Heart left ventricle (tissue), 16 donors: ENCODE measurements around the gene LTF. TPM values are rescaled to one million over a fixed set of nuclear protein-coding genes. Genes with fewer than 3 reads are reported as not detected.

Experiments used
- ATAC-seq, 4 donors: fragments of 200-7000 bp; cut with Tn5 transposase; one replicate each; pipeline ENCODE4 v1.9.1; 2020 to 2022; ENCODE audit warnings: moderate library complexity in 4 of 4, mild to moderate bottlenecking in 3 of 4, moderate number of reproducible peaks in 1 of 4
- DNase-seq, 5 donors: peaks; one replicate each; pipeline ENCODE4 v3.0.0-alpha.2; 2020
- H3K27ac ChIP-seq, 12 donors: fragments of 200-600 bp; sonication (generic) in 4 of 12; one replicate each; pipeline versions ENCODE4 v1.5.0 to v1.8.0; 2016 to 2022; ENCODE audit warnings: mild to moderate bottlenecking in 2 of 12
- H3K27me3 ChIP-seq, 9 donors: fragments of 200-600 bp; sonication (generic) in 2 of 9; one replicate each; pipeline versions ENCODE4 v1.5.1 to v1.8.0; 2016 to 2022; ENCODE audit warnings: mild to moderate bottlenecking in 3 of 9
- H3K36me3 ChIP-seq, 9 donors: fragments of 200-600 bp; sonication (generic) in 2 of 9; one replicate each; pipeline versions ENCODE4 v1.5.0 to v1.8.0; 2018 to 2022; ENCODE audit warnings: mild to moderate bottlenecking in 2 of 9
- H3K4me1 ChIP-seq, 12 donors: fragments of 200-600 bp; sonication (generic) in 4 of 12; one replicate each; pipeline versions ENCODE4 v1.5.0 to v1.8.0; 2016 to 2022; ENCODE audit warnings: mild to moderate bottlenecking in 3 of 12
- H3K4me3 ChIP-seq, 12 donors: fragments of 200-600 bp; sonication (generic) in 4 of 12; one replicate each; pipeline versions ENCODE4 v1.5.0 to v1.8.0; 2017 to 2022; ENCODE audit warnings: mild to moderate bottlenecking in 9 of 12, moderate library complexity in 4 of 12
- H3K9me3 ChIP-seq, 12 donors: fragments of 200-600 bp; sonication (generic) in 4 of 12; one replicate each; pipeline versions ENCODE4 v1.5.0 to v1.8.0; 2016 to 2022; ENCODE audit warnings: mild to moderate bottlenecking in 1 of 12
- POLR2A ChIP-seq, 2 donors: fragments of 450-650 bp; IDR thresholded peaks; one replicate each; pipeline ENCODE4 v1.6.1; 2017; ENCODE audit warnings: antibody characterized with exemption in 2 of 2, mild to moderate bottlenecking in 2 of 2, moderate library complexity in 2 of 2
- WGBS, 4 donors: extraction: QIAGEN DNeasy Blood & Tissue Kit in 2 of 4; methylation state at CpG; one replicate each; pipeline versions ENCODE4 v1.1.5 to v1.1.7; 2013 to 2018; 5-methylcytosine and 5-hydroxymethylcytosine counted together
- intact Hi-C, 10 donors: fragments of 100-400 bp; cut with DNase I; formaldehyde crosslinking; loops; one replicate each; pipeline versions ENCODE4 v1.11.1 to v1.14.2; 2022
- polyA plus RNA-seq, 2 donors: library from polyadenylated mRNA; stranded (reverse); fragments of 200-250 nt; gene quantifications; one replicate each; pipeline ENCODE4 v1.2.3, GENCODE V29; 2013
- total RNA-seq, 9 donors: library from RNA; depleted of rRNA in 2 of 9; stranded (reverse); fragments of >200 nt in 2 of 9; fragmentation: NEBNext Ultra II Directional in 3 of 9; extraction: Animal tissue kit (Norgen Biotek cat#: 25700) in 3 of 9; gene quantifications; one replicate each; pipeline versions ENCODE4 v1.1.0 to v1.2.4, GENCODE V29; 2016 to 2023
- TF ChIP-seq, protein P1 (sequence below), 12 donors: fragments of 200-600 bp; sonication (generic) in 4 of 12; IDR thresholded peaks; one replicate each; pipeline versions ENCODE4 v1.5.0 to v1.8.0; 2018 to 2022; ENCODE audit warnings: antibody characterized with exemption in 12 of 12, mild to moderate bottlenecking in 5 of 12
- donor health status: ischemic (EF 13 %, LVEDD 7.1; RV severe dilation, severe dysfunction).
- donor health status: healthy with polysubstance abuse.
- donor health status: DM: no; HTN: yes; CAD: no.
- donor health status: DM: no; HTN: no; CAD: no.
- donor health status: ischemic (EF 25% LVEDD 6.9; RV normal size, moderate dysfunction).
- donor health status: ischemic (EF 25% LVEDD 5.7; RV mildly dilated, moderate dysfunction).
- donor health status: healthy.
- donor health status: DM: yes; HTN: yes; CAD: no.
- donor health status: ischemic (EF 35%, LVEDD 5.7; RV mildly dilated, moderate dysfunction).
- donor health status: nonischemic (EF 11% LVEDD 7.7; RV severe dilation, severe dysfunction).
- donor health status: DM: yes; HTN: yes; CAD: no.
- donor health status: PGD.
- donor health status: ischemic (EF 29% LVEDD 5.4; RV normal size, mild dysfunction).
- donor health status: nonischemic (EF 23%, LVEDD 6.1; RV moderate dilation, normal function).

LTF gene
- total and polyA plus RNA-seq, 11 donors = 1.6 to 10.6 (median 3.0) TPM

DNA sequence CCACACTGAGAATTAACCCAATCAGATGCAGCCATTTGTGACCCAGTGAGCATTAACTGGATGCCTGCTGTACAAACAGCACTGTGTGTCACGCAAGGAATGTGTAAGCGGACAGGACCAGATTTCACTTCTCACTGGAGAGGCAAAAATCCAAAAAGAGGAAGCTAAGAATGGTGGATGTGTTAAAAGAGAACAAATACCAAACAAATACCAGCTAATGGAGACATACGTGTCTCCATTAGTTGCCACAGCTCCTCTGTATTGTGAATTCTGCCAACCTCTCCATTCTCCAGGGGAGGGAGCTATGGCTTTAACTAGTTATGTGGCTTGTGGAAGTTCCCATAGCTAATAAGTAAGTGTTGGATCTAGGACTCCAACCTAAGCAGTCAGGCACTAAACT, 2.6 kb downstream of the LTF start:
- peak in 3 of 4 donors; percentile 31 to 67 (median 39) for ATAC-seq
- 48 to 53% (median 51%) methylated on average over 3 of the region's 3 CpGs for WGBS, 4 donors
- peaks cover 0 to 28% (median 0%) of the 10 kb centered on the region in 9 donors for H3K27me3 ChIP-seq
- H3K9me3 ChIP-seq = peaks cover 0 to 6% (median 0%) of the 10 kb centered on the region in 12 donors
- H3K27ac ChIP-seq = peak overlapping the region in 11 of 12 donors; percentile 52 to 82 (median 74)
- peak overlapping the region in 10 of 12 donors; percentile 22 to 50 (median 44) for H3K4me3 ChIP-seq
- H3K36me3 ChIP-seq = no peaks in the 10 kb centered on the region
- intact Hi-C loops = no loop called here
- DNase-seq = no peak
- no peak for TF ChIP-seq POLR2A (IDR thresholded peaks at IDR 0.05)
- TF ChIP-seq, protein P1, sequence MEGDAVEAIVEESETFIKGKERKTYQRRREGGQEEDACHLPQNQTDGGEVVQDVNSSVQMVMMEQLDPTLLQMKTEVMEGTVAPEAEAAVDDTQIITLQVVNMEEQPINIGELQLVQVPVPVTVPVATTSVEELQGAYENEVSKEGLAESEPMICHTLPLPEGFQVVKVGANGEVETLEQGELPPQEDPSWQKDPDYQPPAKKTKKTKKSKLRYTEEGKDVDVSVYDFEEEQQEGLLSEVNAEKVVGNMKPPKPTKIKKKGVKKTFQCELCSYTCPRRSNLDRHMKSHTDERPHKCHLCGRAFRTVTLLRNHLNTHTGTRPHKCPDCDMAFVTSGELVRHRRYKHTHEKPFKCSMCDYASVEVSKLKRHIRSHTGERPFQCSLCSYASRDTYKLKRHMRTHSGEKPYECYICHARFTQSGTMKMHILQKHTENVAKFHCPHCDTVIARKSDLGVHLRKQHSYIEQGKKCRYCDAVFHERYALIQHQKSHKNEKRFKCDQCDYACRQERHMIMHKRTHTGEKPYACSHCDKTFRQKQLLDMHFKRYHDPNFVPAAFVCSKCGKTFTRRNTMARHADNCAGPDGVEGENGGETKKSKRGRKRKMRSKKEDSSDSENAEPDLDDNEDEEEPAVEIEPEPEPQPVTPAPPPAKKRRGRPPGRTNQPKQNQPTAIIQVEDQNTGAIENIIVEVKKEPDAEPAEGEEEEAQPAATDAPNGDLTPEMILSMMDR (IDR thresholded peaks at IDR 0.05) = peak in 9 of 12 donors; percentile 22 to 41 (median 31)
- H3K4me1 ChIP-seq = peaks cover 0 to 34% (median 16%) of the 10 kb centered on the region in 12 donors

DNA sequence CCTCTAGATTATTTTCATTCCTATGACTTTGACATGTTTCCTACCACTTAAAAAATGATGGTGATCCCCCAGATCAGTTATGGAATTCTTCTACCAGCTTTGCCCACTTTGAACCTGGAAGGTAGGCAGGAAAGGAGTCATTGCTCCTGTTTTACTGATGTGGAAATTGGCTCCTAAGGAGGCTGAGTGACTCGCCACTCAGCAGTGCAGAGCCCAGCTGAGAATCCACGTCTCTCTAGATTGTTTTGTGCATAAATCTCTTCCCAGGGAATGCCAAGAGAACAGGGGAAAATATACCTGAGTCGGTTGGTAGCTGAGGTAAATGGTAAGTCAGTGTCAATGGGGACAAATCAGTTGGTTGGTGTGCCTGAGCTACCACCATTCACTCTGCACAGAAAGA, 4.7 kb downstream of the LTF start:
- 59 to 87% (median 80%) methylated on average over 3 of the region's 3 CpGs for WGBS, 4 donors
- ATAC-seq (no peak), DNase-seq (no peak)
- H3K36me3 ChIP-seq = no peaks in the 10 kb centered on the region
- peaks cover 0 to 26% (median 0%) of the 10 kb centered on the region in 9 donors for H3K27me3 ChIP-seq
- H3K27ac ChIP-seq = no peak overlapping the region
- no peak overlapping the region for H3K4me3 ChIP-seq
- intact Hi-C loops = no loop called here
- H3K9me3 ChIP-seq = peaks cover 0 to 6% (median 0%) of the 10 kb centered on the region in 12 donors
- TF ChIP-seq POLR2A (IDR thresholded peaks at IDR 0.05) = no peak
- peaks cover 0 to 18% (median 10%) of the 10 kb centered on the region in 12 donors for H3K4me1 ChIP-seq

DNA sequence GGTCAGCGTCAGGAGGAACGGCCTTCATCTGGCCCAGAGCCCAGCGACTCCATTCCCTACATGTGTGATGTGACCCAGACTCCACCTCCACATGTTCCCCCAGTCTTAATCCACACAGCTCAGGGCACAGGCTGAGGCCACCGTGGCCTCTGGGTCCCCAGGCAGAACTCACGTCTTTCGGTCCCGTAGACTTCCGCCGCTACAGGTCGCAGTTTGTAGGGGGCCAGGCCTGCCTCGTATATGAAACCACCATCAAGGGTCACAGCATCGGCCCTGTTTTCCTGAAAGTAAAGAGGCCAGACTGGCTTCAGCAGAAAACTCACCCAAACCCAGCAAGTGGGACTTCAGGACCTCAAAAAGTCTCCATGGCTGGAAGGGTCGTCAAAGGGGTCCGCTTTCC, 8.6 kb downstream of the LTF start:
- no peaks in the 10 kb centered on the region for H3K4me1 ChIP-seq
- H3K36me3 ChIP-seq = peaks cover 0 to 5% (median 0%) of the 10 kb centered on the region in 9 donors
- no peak overlapping the region for H3K27ac ChIP-seq
- 91 to 95% (median 93%) methylated on average over 14 of the region's 14 CpGs for WGBS, 4 donors
- DNase-seq (no peak), ATAC-seq (no peak)
- no peak overlapping the region for H3K4me3 ChIP-seq
- no peak for TF ChIP-seq POLR2A (IDR thresholded peaks at IDR 0.05)
- TF ChIP-seq, protein P1 (IDR thresholded peaks at IDR 0.05) = no peak
- H3K9me3 ChIP-seq = peaks cover 0 to 6% (median 0%) of the 10 kb centered on the region in 12 donors
- intact Hi-C loops = no loop called here
- H3K27me3 ChIP-seq = no peaks in the 10 kb centered on the region

DNA sequence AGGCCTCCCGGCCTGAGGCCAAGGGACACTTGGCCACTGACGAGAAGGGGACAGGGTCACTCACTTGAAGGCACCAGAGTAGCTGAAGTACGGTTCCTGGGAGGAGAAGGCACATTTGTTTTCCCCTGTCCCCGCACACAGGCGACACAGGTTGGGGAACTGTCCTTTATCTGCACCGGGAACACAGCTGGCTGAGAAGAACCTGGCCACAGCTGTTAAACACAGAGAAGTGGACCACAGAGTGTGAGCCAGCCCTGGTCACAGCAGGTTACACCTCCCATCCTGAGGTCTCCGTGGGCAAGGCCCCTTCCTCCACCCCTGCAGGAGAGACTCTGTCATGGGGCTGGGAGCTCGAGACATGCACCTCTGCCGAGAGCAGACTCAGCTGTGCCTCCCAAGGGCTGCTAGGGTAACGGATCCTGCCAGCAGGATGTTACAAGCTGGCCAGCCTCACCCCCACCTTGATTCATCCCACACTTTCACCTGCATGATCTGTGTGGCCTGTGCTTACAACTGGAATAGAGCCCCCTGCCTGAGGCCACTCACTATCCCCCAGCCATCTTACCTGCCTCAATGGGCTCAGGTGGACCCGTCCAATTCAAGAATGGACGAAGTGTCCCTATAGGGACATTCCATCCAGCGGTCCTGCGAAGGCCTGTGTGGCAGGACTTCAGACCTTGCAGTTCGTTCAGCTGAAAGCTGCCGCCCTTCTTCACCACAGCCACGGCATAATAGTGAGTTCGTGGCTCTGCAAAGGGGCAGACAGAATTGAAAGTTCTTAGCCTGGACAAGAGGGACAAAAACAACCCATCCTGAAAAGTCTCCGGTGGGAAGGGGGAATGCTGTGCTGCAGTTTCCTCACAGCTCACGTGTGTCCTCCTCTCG, 9.2 kb downstream of the LTF start:
- TF ChIP-seq, protein P1 (IDR thresholded peaks at IDR 0.05) = no peak
- TF ChIP-seq POLR2A (IDR thresholded peaks at IDR 0.05) = no peak
- peaks cover 0 to 1% (median 0%) of the 10 kb centered on the region in 12 donors for H3K4me1 ChIP-seq
- intact Hi-C loops = no loop called here
- H3K27me3 ChIP-seq = no peaks in the 10 kb centered on the region
- 88 to 92% (median 89%) methylated on average over 21 of the region's 21 CpGs for WGBS, 4 donors
- no peak overlapping the region for H3K27ac ChIP-seq
- no peak overlapping the region for H3K4me3 ChIP-seq
- no peaks in the 10 kb centered on the region for H3K9me3 ChIP-seq
- ATAC-seq = no peak
- DNase-seq = no peak
- peaks cover 0 to 5% (median 0%) of the 10 kb centered on the region in 9 donors for H3K36me3 ChIP-seq
